ENCODE measurements around the gene POLR1G. TPM values are rescaled to one million over a fixed set of nuclear protein-coding genes. Genes with fewer than 3 reads are reported as not detected.
"Not testable (repeated sequence)": the region's sequence is repeated elsewhere in the genome, so short reads cannot be mapped to it uniquely, and the experiment has no call there.

The POLR1G gene
- polyA plus RNA-seq, 1 of the 3 experiments (the other 2 are of a cell fraction) = 11.9 TPM

- Histone ChIP-seq H3F3A (replicated peaks; ENCODE audit: insufficient read depth) (peaks cover 45% of the 10 kb centered on the region), H3K4me1 (ENCODE audit: control insufficient read depth in 1 of 2, insufficient read depth in 2 of 2, low read depth in 1 of 2, low read length in 1 of 2) (peaks cover 2 to 14% of the 10 kb centered on the region in 2 experiments; a peak in 3 of 4 replicates), H3K27ac (ENCODE audit: low read depth in 2 of 2, low read length in 1 of 2) (peak overlapping the region in 1 of 2 experiments; percentile 75; a peak in 1 of 4 replicates)
- DNase-seq; H3K9ac ChIP-seq; H3K9me3 ChIP-seq; H3K79me2 ChIP-seq (ENCODE audit: insufficient read depth); H3K4me3 ChIP-seq (ENCODE audit: low read depth in 2 of 2, low read length in 1 of 2); H4K20me1 ChIP-seq (ENCODE audit: insufficient read depth); POLR2A ChIA-PET; H2AFZ ChIP-seq (ENCODE audit: low read depth); H3K27me3 ChIP-seq (ENCODE audit: insufficient read depth); H3K36me3 ChIP-seq (replicated peaks in 1 of 2; ENCODE audit: control insufficient read depth in 1 of 2, insufficient read depth in 2 of 2, low read length in 1 of 2); H3K9me2 ChIP-seq; H3K4me2 ChIP-seq: not testable (repeated sequence)
- 93% methylated on average over 11 of the region's 11 CpGs for WGBS (ENCODE audit: low lambda C conversion rate)
- CTCF ChIA-PET = interaction anchor here (0.9 to 9.3 kb wide), 4 partner anchors 9 to 56 kb away, joined by 3 to 112 read pairs (median 70); no protein-coding TSS in a partner anchor
Measured at GRCh38 chr19:45429896-45430295, 23.5 kb downstream of the POLR1G start.

- H3K79me2 ChIP-seq (ENCODE audit: insufficient read depth); H3K4me1 ChIP-seq (ENCODE audit: control insufficient read depth in 1 of 2, insufficient read depth in 2 of 2, low read depth in 1 of 2, low read length in 1 of 2); H3K9ac ChIP-seq; DNase-seq; H3K4me3 ChIP-seq (ENCODE audit: low read depth in 2 of 2, low read length in 1 of 2); H3K27me3 ChIP-seq (ENCODE audit: insufficient read depth); H3K27ac ChIP-seq (ENCODE audit: low read depth in 2 of 2, low read length in 1 of 2); H3K4me2 ChIP-seq; H3K36me3 ChIP-seq (replicated peaks in 1 of 2; ENCODE audit: control insufficient read depth in 1 of 2, insufficient read depth in 2 of 2, low read length in 1 of 2); H3K9me2 ChIP-seq; POLR2A ChIA-PET; H3K9me3 ChIP-seq; H4K20me1 ChIP-seq (ENCODE audit: insufficient read depth); H2AFZ ChIP-seq (ENCODE audit: low read depth): not testable (repeated sequence)
- 62% methylated on average over 9 of the region's 9 CpGs for WGBS (ENCODE audit: low lambda C conversion rate)
- CTCF ChIA-PET = interaction anchor here (1.2 to 9.3 kb wide), 5 partner anchors 8 to 55 kb away, joined by 3 to 112 read pairs (median 68); no protein-coding TSS in a partner anchor
- H3F3A ChIP-seq (replicated peaks; ENCODE audit: insufficient read depth) = peaks cover 34% of the 10 kb centered on the region
Measured at GRCh38 chr19:45431008-45431407, 24.6 kb downstream of the POLR1G start.

- H3K9me2 ChIP-seq; H3K9me3 ChIP-seq; H3K4me1 ChIP-seq (ENCODE audit: control insufficient read depth in 1 of 2, insufficient read depth in 2 of 2, low read depth in 1 of 2, low read length in 1 of 2); H2AFZ ChIP-seq (ENCODE audit: low read depth); H3K9ac ChIP-seq; H3K27ac ChIP-seq (ENCODE audit: low read depth in 2 of 2, low read length in 1 of 2); H3K4me3 ChIP-seq (ENCODE audit: low read depth in 2 of 2, low read length in 1 of 2); DNase-seq; POLR2A ChIA-PET; H3K36me3 ChIP-seq (replicated peaks in 1 of 2; ENCODE audit: control insufficient read depth in 1 of 2, insufficient read depth in 2 of 2, low read length in 1 of 2); H3K27me3 ChIP-seq (ENCODE audit: insufficient read depth); H4K20me1 ChIP-seq (ENCODE audit: insufficient read depth); H3K4me2 ChIP-seq; H3K79me2 ChIP-seq (ENCODE audit: insufficient read depth): not testable (repeated sequence)
- CTCF ChIA-PET = interaction anchor here (0.6 to 9.3 kb wide), 4 partner anchors 36 to 60 kb away, joined by 3 to 73 read pairs (median 36); no protein-coding TSS in a partner anchor
- H3F3A ChIP-seq (replicated peaks; ENCODE audit: insufficient read depth) = peaks cover 27% of the 10 kb centered on the region
- WGBS (ENCODE audit: low lambda C conversion rate) = 89% methylated on average over 8 of the region's 8 CpGs
Measured at GRCh38 chr19:45432543-45432942, 26.1 kb downstream of the POLR1G start.

GRCh38 chr19:45437328-45437727, 30.9 kb downstream of the POLR1G start:
- WGBS (ENCODE audit: low lambda C conversion rate) = 76% methylated on average over 3 of the region's 3 CpGs
- CTCF ChIA-PET = interaction anchor here (5.0 to 15.0 kb wide), 2 partner anchors 8 to 36 kb away, joined by 112 to 870 read pairs; partner anchors contain the start of gene FOSB
- no peak for TF ChIP-seq RFX5 (IDR thresholded peaks at IDR 0.05; ENCODE audit: low read length)
- TF ChIP-seq CTCF (IDR thresholded peaks at IDR 0.05) = no peak
- TF ChIP-seq MXI1 (IDR thresholded peaks at IDR 0.05; ENCODE audit: low read depth, low read length) = no peak
- TF ChIP-seq SIN3A (IDR thresholded peaks at IDR 0.05; ENCODE audit: borderline replicate concordance, low read depth, low read length) = no peak
- no peak for TF ChIP-seq CHD2 (IDR thresholded peaks at IDR 0.05; ENCODE audit: low read length, partially characterized antibody)
- TF ChIP-seq FOXM1 (IDR thresholded peaks at IDR 0.05; ENCODE audit: low read depth) = no peak
- TF ChIP-seq YY1 (IDR thresholded peaks at IDR 0.05; ENCODE audit: low read depth) = no peak
- no peak for TF ChIP-seq USF1 (IDR thresholded peaks at IDR 0.05; ENCODE audit: borderline replicate concordance, low read depth)
- no peak for TF ChIP-seq RCOR1 (IDR thresholded peaks at IDR 0.05; ENCODE audit: low read length)
- TF ChIP-seq USF2 (IDR thresholded peaks at IDR 0.05; ENCODE audit: borderline replicate concordance, low read depth, low read length) = no peak
- no peak for TF ChIP-seq PBX3 (IDR thresholded peaks at IDR 0.05)
- TF ChIP-seq POLR2AphosphoS5 (IDR thresholded peaks at IDR 0.05; ENCODE audit: low read depth, low read length) = no peak

More at GRCh38 chr19:45437328-45437727, 30.9 kb downstream of the POLR1G start:
- H3K79me2 ChIP-seq (ENCODE audit: insufficient read depth) = no peaks in the 10 kb centered on the region; the same call in 1 of the 2 replicates
- DNase-seq = no peak
- H3K4me3 ChIP-seq (ENCODE audit: low read depth in 2 of 2, low read length in 1 of 2) = no peak overlapping the region
- H3K36me3 ChIP-seq (replicated peaks in 1 of 2; ENCODE audit: control insufficient read depth in 1 of 2, insufficient read depth in 2 of 2, low read length in 1 of 2) = no peaks in the 10 kb centered on the region
- H3K9ac ChIP-seq = no peak overlapping the region
- H3K27ac ChIP-seq (ENCODE audit: low read depth in 2 of 2, low read length in 1 of 2) = no peak overlapping the region
- no peaks in the 10 kb centered on the region for H4K20me1 ChIP-seq (ENCODE audit: insufficient read depth)
- no peaks in the 10 kb centered on the region for H3K27me3 ChIP-seq (ENCODE audit: insufficient read depth)
- no peak overlapping the region for H3K4me2 ChIP-seq
- POLR2A ChIA-PET = no interaction called here
- no peaks in the 10 kb centered on the region for H3K9me2 ChIP-seq
- H3K4me1 ChIP-seq (ENCODE audit: control insufficient read depth in 1 of 2, insufficient read depth in 2 of 2, low read depth in 1 of 2, low read length in 1 of 2) = peaks cover 0 to 4% of the 10 kb centered on the region in 2 experiments; a peak in 1 of 4 replicates
- H2AFZ ChIP-seq (ENCODE audit: low read depth) = no peak overlapping the region
- no peaks in the 10 kb centered on the region for H3K9me3 ChIP-seq
- peaks cover 18% of the 10 kb centered on the region for H3F3A ChIP-seq (replicated peaks; ENCODE audit: insufficient read depth)
